HG03378 (cell line): ENCODE results near the gene PPIL4.
A peak's percentile ranks its signal among the peaks of the same experiment; 100 is the strongest.
"Not testable (repeated sequence)": the region's sequence is repeated elsewhere in the genome, so short reads cannot be mapped to it uniquely, and the experiment has no call there.

Experiments
- ATAC-seq: cut with Tn5 transposase; IDR thresholded peaks from one replicate; pipeline ENCODE4 v1.9.1; 2021; ENCODE audit warnings: mild to moderate bottlenecking, moderate library complexity; ENCODE audit not compliant: unreplicated experiment

The PPIL4 gene

GRCh38 chr6:149534742-149535141 is 11.1 kb downstream of the PPIL4 start:
- no peak for ATAC-seq

- no peak for ATAC-seq
These were observed 16.2 kb downstream of the PPIL4 start for GRCh38 chr6:149529650-149530049.

GRCh38 chr6:149515494-149515893 is 30.3 kb downstream of the PPIL4 start:
- ATAC-seq: no peak

GRCh38 chr6:149513915-149514314 is 31.9 kb downstream of the PPIL4 start:
- ATAC-seq: no peak

- ATAC-seq: no peak
These were observed 34.9 kb downstream of the PPIL4 start for GRCh38 chr6:149510793-149511512.

- ATAC-seq: no peak
These were observed 37.4 kb downstream of the PPIL4 start for GRCh38 chr6:149508485-149508884.

GRCh38 chr6:149503872-149504271 is 42.0 kb downstream of the PPIL4 start:
- ATAC-seq: no peak

GRCh38 chr6:149503276-149503675 is 42.6 kb downstream of the PPIL4 start:
- no peak for ATAC-seq

GRCh38 chr6:149501768-149502167 is 44.1 kb downstream of the PPIL4 start:
- no peak for ATAC-seq

- ATAC-seq: no peak
These were observed 44.6 kb downstream of the PPIL4 start for GRCh38 chr6:149501201-149501600.

- ATAC-seq: no peak
These were observed 45.7 kb downstream of the PPIL4 start for GRCh38 chr6:149500096-149500495.

- ATAC-seq: no peak
These were observed 46.8 kb downstream of the PPIL4 start for GRCh38 chr6:149499066-149499465.

- no peak for ATAC-seq
These were observed 48.5 kb downstream of the PPIL4 start for GRCh38 chr6:149497365-149497764.

GRCh38 chr6:149496597-149496996 is 49.2 kb downstream of the PPIL4 start:
- peak; percentile 51 for ATAC-seq

- not testable (repeated sequence) for ATAC-seq
These were observed 50.4 kb downstream of the PPIL4 start for GRCh38 chr6:149495349-149496016.

GRCh38 chr6:149494810-149495209 is 51.0 kb downstream of the PPIL4 start:
- ATAC-seq: peak; percentile 86

- ATAC-seq: no peak
These were observed 52.0 kb downstream of the PPIL4 start for GRCh38 chr6:149493761-149494320.

- no peak for ATAC-seq
These were observed 53.0 kb downstream of the PPIL4 start for GRCh38 chr6:149492798-149493343.

GRCh38 chr6:149489967-149490366 is 55.9 kb downstream of the PPIL4 start:
- ATAC-seq: peak; percentile 25

- ATAC-seq: no peak
These were observed 57.0 kb downstream of the PPIL4 start for GRCh38 chr6:149488815-149489214.

GRCh38 chr6:149487316-149487715 is 58.5 kb downstream of the PPIL4 start:
- ATAC-seq: no peak
